SKM-1 treated with dmso at 0.1 percent for 144 hours (cell line): ENCODE results near the gene MTHFD1L.
"Not testable (repeated sequence)": the region's sequence is repeated elsewhere in the genome, so short reads cannot be mapped to it uniquely, and the experiment has no call there.

Experiments
- DNase-seq: peaks from one replicate; lab custom pipeline; 2025; ENCODE audit not compliant: unreplicated experiment; lab: John Stamatoyannopoulos, UW

Gene MTHFD1L

GRCh38 chr6:151012321-151013294 is 147.1 kb downstream of the MTHFD1L start:
- no peak for DNase-seq

DNA sequence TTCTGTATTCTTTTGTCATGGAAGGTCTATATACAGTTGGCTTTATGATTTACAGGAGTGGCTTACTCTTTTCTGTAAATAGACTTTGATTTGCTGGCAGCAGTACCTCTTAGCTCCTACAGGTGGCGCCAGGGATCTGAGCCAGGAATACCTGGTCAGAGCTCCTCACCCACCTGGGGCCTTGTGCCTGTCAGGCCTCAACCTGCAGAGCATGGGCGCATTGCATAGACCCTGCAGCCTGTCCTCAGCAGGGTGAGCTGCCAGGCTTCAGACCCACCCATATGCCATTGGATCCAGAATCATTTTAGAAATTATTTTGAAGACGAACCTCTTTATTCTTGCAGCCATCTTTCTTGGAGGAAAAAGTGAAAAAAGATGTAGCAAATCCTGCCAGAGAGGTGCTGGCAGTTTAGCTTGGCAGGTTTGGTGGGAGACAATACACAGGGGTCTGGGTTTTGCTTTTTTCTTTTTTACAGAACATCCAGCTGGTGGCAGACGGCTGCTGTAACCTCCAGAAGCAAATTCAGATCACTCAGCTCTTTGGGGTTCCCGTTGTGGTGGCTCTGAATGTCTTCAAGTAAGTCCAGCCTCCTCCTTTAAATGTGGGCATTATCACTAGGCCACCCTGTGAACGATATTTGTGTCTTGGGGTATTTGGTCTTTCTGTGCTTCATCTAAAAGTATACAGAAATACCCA is 149.1 kb downstream of the MTHFD1L start:
- peak; percentile 32 for DNase-seq

DNA sequence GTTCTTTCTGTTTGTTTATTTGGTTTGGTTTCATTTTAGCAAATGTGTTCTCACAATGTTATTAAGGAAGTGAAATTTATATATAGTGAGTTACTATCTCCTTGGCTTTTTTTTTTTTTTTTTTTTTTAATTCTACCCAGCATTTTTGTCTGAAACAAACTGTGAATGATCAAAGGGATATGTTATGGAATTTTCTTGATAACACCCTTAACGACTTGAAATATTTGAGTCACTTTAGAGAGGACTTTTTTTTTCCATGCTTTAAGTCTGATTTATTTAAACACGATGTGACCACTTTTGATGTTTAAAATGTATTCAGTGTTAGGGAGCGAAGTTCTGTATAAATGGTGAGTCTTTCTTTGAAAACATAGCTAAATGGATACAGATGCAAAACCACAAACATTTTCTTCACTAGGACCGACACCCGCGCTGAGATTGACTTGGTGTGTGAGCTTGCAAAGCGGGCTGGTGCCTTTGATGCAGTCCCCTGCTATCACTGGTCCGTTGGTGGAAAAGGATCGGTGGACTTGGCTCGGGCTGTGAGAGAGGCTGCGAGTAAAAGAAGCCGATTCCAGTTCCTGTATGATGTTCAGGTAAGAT is 149.7 kb downstream of the MTHFD1L start:
- no peak for DNase-seq

GRCh38 chr6:151016107-151016506 is 150.6 kb downstream of the MTHFD1L start:
- no peak for DNase-seq

DNA sequence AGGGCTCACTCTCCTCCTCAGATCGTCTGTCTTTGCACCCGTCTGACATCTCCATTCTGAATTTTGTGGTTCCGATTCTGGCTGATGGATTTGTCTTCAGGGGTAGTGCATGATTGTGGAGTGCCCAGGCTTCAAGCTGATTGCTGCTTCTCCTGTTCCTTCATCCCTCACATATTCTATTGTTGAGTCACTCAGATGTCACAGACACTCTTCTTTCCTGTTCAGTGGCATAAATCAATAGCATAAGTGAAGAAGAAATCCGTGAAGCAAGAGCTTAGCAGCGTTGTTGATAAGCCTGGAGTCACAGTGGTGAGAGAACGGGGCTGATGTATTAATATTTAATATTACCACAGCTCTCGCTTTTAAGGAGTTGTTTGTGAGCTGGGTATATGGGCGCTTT is 152.5 kb downstream of the MTHFD1L start:
- DNase-seq: no peak

DNA sequence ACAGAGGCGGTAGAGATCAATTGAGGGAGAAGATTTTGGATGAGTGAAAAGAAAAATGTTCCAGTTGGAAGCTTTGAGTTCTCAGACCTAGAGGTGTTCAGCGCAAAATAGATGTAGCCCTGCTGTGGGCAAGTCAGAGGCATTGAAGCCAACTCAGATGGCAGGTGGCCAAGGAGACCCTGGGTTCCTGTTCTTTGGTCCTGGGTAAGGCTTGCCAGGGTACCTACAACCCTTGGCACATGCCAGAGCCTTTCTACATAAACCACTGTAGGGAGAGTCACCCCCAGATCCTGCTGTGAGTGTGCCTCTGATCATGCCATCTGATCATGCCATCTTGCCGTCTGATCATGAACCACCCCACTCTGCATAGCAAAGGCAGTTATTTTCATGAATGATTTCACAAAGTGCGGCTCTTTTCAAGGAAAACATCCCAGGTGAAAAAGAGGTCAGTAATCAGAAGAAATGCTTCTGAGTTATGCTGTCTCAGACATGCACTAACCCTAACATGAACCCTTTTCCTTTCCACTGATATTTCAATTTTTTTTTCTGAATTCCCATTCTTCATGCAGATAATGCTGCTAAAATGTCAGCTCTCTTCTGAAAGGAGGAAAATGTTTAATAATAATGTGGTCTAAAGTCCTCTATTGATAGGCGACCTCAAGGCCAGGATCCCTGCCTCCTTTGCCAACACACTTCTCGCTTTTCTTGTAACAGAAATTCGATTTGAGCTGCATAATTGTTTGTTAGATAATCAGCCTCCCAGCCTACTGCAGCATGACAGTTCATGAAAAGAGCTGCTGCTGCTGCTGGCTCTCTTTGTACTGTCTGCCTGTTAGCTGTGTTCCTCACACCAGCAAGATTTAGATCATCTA is 153.6 kb downstream of the MTHFD1L start:
- no peak for DNase-seq

- no peak for DNase-seq
Observed at GRCh38 chr6:151021896-151022295, 156.4 kb downstream of the MTHFD1L start.

DNA sequence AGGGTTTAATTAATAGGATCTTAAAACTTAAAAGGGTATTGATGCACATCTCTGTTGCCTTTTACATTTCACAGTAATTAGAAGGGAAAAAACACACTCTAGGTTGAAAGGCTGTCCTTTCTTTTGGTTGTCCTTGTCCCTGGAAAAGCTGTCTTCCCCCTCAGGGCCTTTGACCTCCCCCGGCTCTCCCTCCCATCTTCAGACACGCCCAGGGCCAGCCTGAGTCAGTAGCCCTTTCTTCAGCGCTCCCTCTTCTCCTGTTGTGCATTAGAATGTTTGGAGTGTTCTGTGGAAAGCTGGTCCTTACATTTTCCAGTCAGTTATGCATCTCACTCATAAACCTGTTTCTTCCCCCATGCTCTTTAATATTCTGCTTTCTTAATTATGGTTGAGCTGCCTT is 157.0 kb downstream of the MTHFD1L start:
- DNase-seq: no peak

- DNase-seq: no peak
Observed at GRCh38 chr6:151023342-151023741, 157.8 kb downstream of the MTHFD1L start.

GRCh38 chr6:151024597-151024996 is 159.1 kb downstream of the MTHFD1L start:
- DNase-seq: no peak

DNA sequence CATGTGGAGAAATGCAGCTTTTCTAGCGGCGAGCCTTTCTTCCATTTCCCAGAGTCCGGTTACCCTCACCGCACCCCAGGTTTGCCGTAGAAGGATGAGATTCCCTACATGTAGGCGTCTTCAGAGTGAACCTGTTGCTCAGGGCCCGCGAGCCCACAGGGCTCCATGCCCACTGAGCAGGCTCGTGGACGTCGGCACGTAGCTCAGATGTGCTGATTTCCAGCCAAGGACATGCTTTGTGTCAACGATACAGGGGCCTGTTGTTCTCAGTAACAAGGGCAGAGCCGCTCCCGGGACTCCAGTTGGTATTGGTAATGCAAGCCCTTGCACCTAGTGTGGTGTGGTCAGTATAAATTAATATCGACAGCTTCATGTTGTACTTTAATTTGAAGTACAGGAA is 159.6 kb downstream of the MTHFD1L start:
- no peak for DNase-seq

GRCh38 chr6:151026041-151026663 is 160.7 kb downstream of the MTHFD1L start:
- DNase-seq: no peak

GRCh38 chr6:151027295-151027747 is 161.8 kb downstream of the MTHFD1L start:
- no peak for DNase-seq

GRCh38 chr6:151027936-151028838 is 162.7 kb downstream of the MTHFD1L start:
- DNase-seq: no peak

GRCh38 chr6:151029970-151030369 is 164.5 kb downstream of the MTHFD1L start:
- no peak for DNase-seq

- no peak for DNase-seq
Observed at GRCh38 chr6:151032034-151032433, 166.5 kb downstream of the MTHFD1L start.

DNA sequence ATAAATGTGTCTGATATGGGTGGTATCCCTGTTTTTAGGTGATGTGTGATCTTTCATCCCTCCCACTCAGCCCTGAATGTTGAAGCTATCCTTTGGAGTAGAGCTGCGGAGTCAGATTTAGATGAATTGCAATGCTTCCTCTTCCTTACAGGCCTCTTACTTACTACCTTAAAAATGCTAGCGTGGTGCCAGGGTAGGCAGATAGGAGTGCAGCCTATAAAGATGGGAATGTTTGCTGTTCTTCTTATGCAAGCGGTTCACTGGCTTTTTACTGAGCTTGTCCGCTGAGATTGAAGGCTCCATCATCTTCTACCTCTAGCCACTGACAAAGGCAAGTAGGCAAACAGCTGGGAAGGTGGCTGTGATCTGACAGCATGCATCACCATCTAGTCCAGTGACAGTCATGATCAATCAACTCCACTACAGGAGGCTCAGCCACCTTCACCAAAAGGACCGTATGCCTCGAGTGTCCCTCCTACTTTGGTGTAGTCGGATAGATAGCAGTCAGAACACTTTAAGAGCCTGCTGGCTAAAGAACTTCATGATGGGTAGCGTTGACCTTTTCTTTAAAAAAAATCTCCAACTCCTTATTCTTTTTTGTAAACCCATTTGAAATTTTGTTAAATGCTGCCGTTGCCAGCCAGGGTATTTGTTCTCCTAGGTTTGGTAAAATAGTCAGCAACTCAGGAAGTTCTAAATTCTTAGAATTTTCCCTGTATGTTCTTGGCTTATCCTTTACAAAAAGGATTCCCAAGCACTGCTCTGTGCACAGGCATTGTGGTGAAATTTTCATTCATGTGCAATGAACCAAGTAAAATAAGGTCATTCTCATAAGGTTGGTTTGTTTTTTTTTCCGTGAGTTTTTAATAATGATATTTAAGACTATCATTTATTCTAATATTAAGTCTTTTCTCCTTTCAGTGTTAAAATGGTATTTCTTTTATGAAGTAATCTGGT is 169.6 kb downstream of the MTHFD1L start:
- no peak for DNase-seq

DNA sequence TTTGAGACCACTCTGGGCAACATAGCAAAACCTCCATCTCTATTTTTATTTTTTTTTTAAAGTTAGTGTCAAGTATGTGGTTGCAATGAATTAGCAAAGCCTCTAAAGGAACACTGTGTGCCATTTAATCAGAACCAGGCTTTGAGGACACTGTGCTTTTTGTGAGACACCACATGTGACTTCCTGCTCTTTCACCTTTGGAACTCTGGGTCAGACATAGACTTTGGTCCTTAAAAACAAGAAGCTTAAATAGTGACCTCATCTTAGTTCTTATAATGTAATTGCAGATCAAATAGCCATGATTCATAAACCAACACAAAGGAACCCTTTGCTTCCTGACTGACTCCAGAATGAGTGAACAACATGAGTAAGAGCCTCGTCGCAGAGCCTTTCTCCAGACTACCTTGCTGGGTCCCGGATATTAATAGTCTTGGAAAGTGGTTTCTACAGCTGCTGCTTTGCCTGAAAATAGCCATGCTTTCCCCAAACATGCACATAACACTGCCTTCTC is 170.8 kb downstream of the MTHFD1L start:
- not testable (repeated sequence) for DNase-seq
